ENCODE measurements around the gene MRPL42. TPM values are rescaled to one million over a fixed set of nuclear protein-coding genes. Genes with fewer than 3 reads are reported as not detected.
A peak's percentile ranks its signal among the peaks of the same experiment; 100 is the strongest.
"Not testable (repeated sequence)": the region's sequence is repeated elsewhere in the genome, so short reads cannot be mapped to it uniquely, and the experiment has no call there.

The MRPL42 gene
- polyA plus RNA-seq, 4 donors, result 41.3 to 64.7 (median 47.9) TPM

DNA sequence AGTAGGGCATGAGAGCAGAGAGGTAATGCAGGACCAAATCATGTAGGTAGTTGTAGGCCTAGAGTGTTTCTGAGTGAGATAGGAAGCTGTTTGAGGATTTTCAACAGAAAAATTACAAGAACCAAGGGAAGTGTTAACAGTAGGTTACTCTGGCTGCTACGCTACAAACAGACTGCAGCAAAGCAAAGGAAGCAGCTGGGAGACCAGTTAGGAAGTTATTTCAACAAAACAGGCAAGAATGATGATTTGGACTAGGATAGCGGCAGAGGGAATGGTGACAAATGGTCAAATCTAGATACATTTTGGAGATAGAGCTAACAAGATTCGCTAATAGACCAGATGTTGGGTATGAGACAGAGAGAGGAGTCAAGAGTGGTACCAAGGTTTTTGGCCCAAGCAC, 26.8 kb downstream of the MRPL42 start:
- H3K4me1 ChIP-seq (ENCODE audit: control insufficient read depth in 3 of 3, insufficient read depth in 2 of 3, low read depth in 1 of 3, low read length in 2 of 3), result no peaks in the 10 kb centered on the region
- FAIRE-seq (no peak), DNase-seq (no peak)
- H3K27ac ChIP-seq (ENCODE audit: low read depth in 1 of 3, low read length in 2 of 3), result no peak overlapping the region
- H3K9me3 ChIP-seq (ENCODE audit: control insufficient read depth in 2 of 2, insufficient read depth in 1 of 2, low read depth in 1 of 2, low read length in 1 of 2), result no peaks in the 10 kb centered on the region
- WGBS, 3 donors, result 94 to 100% (median 95%) methylated on average over 3 of the region's 3 CpGs
- H3K4me3 ChIP-seq (ENCODE audit: low read depth in 1 of 3, low read length in 3 of 3), result no peak overlapping the region
- peaks cover 0 to 16% (median 4%) of the 10 kb centered on the region in 3 donors for H3K36me3 ChIP-seq (ENCODE audit: control insufficient read depth in 3 of 3, insufficient read depth in 2 of 3, low read depth in 1 of 3, low read length in 3 of 3)
- no peaks in the 10 kb centered on the region for H3K27me3 ChIP-seq (ENCODE audit: control insufficient read depth in 3 of 3, insufficient read depth in 3 of 3, low read length in 3 of 3)

DNA sequence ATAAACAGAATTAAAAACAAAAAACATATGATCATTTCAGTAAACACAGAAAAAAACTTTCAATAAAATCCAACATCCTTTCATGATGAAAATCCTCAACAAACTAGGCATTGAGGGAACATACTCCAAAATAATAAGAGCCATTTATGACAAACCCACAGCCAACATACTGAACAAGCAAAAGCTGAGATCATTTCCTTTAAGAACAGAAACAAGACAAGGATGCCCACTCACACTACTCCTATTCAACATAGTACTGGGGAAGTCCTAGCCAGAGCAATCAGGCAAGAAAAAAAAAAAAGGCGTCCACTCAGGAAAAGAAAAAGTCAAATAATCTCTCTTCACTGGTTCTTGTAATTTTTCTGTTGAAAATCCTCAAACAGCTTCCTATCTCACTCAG, 30.1 kb downstream of the MRPL42 start:
- H3K9me3 ChIP-seq (ENCODE audit: control insufficient read depth in 2 of 2, insufficient read depth in 1 of 2, low read depth in 1 of 2, low read length in 1 of 2), result no peaks in the 10 kb centered on the region
- H3K36me3 ChIP-seq (ENCODE audit: control insufficient read depth in 3 of 3, insufficient read depth in 2 of 3, low read depth in 1 of 3, low read length in 3 of 3), result peaks cover 0 to 8% (median 4%) of the 10 kb centered on the region in 3 donors
- no peak overlapping the region for H3K27ac ChIP-seq (ENCODE audit: low read depth in 1 of 3, low read length in 2 of 3)
- DNase-seq (no peak), FAIRE-seq (no peak)
- WGBS, 3 donors, result 90 to 100% (median 100%) methylated on average over 1 of the region's 1 CpG
- H3K4me3 ChIP-seq (ENCODE audit: low read depth in 1 of 3, low read length in 3 of 3), result no peak overlapping the region
- no peaks in the 10 kb centered on the region for H3K27me3 ChIP-seq (ENCODE audit: control insufficient read depth in 3 of 3, insufficient read depth in 3 of 3, low read length in 3 of 3)
- no peaks in the 10 kb centered on the region for H3K4me1 ChIP-seq (ENCODE audit: control insufficient read depth in 3 of 3, insufficient read depth in 2 of 3, low read depth in 1 of 3, low read length in 2 of 3)

DNA sequence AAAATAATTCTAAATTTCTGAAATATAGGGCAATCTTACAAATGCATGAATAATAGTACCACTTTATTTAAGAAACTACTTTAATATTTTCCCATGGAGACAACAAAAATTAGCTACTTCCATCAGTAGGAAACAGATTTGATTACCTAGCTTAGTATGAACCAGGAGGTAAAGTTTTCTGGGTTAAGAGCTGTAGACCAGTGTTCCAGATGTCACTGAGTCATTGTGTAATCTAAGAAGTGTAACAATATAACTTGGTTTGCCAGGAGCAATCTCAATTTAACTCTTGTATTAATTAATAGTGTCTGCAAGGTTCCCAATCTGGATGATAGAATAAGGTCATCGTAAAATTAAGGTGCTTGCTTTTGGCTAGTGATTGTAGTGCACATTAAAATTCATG, 31.5 kb downstream of the MRPL42 start:
- not testable (repeated sequence) for H3K4me1 ChIP-seq (ENCODE audit: control insufficient read depth in 3 of 3, insufficient read depth in 2 of 3, low read depth in 1 of 3, low read length in 2 of 3); DNase-seq; H3K27me3 ChIP-seq (ENCODE audit: control insufficient read depth in 3 of 3, insufficient read depth in 3 of 3, low read length in 3 of 3); H3K27ac ChIP-seq (ENCODE audit: low read depth in 1 of 3, low read length in 2 of 3); H3K4me3 ChIP-seq (ENCODE audit: low read depth in 1 of 3, low read length in 3 of 3); H3K9me3 ChIP-seq (ENCODE audit: control insufficient read depth in 2 of 2, insufficient read depth in 1 of 2, low read depth in 1 of 2, low read length in 1 of 2)
- FAIRE-seq, result peak; percentile 47
- peaks cover 0 to 11% (median 4%) of the 10 kb centered on the region in 3 donors for H3K36me3 ChIP-seq (ENCODE audit: control insufficient read depth in 3 of 3, insufficient read depth in 2 of 3, low read depth in 1 of 3, low read length in 3 of 3)
- WGBS, 3 donors, result no CpG with 5 or more reads among the region's 1 CpG

DNA sequence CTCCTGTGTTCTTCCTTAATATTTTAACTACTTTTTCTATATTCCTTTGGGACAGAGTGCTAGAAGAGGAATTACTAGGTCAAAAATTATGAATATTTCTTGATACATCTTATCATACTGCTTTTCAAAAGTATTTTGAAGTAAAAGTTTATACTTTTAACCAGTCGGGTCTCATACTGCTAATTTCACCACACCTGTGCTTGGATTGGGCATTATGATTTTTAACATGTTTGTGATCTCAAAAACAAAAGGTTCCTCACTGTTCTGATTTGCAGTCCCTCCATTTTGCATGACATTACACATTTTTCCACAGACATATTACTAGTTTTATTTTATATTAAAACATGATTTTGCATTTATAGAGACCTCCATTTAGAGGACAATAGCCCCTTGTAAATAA, 32.9 kb downstream of the MRPL42 start:
- Histone ChIP-seq H3K4me3 (ENCODE audit: low read depth in 1 of 3, low read length in 3 of 3) (no peak overlapping the region), H3K4me1 (ENCODE audit: control insufficient read depth in 3 of 3, insufficient read depth in 2 of 3, low read depth in 1 of 3, low read length in 2 of 3) (no peaks in the 10 kb centered on the region), H3K27ac (ENCODE audit: low read depth in 1 of 3, low read length in 2 of 3) (no peak overlapping the region), H3K36me3 (ENCODE audit: control insufficient read depth in 3 of 3, insufficient read depth in 2 of 3, low read depth in 1 of 3, low read length in 3 of 3) (peaks cover 0 to 12% (median 4%) of the 10 kb centered on the region in 3 donors), H3K27me3 (ENCODE audit: control insufficient read depth in 3 of 3, insufficient read depth in 3 of 3, low read length in 3 of 3) (no peaks in the 10 kb centered on the region), H3K9me3 (ENCODE audit: control insufficient read depth in 2 of 2, insufficient read depth in 1 of 2, low read depth in 1 of 2, low read length in 1 of 2) (no peaks in the 10 kb centered on the region)
- FAIRE-seq, result no peak
- no peak for DNase-seq
- WGBS, 3 donors, result 88 to 100% (median 93%) methylated on average over 1 of the region's 1 CpG

DNA sequence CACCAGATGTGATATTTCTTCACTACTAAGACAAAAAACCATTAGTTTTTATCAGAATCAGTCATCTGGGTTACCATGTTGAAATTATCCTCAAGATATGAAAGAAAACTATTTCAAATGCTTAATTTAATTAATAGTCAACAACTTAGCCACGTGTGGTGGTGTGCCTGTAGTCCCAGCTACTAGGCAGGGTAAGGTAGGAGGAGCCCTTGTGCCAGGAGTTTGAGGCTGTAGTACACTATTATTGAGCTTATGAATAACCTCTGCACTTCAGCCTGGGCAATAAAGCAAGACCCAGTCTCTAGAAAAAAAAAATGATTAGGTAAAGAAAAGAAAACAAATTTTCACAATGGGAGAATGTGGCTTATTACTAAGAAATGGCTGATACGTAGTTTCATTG, 33.4 kb downstream of the MRPL42 start:
- Histone ChIP-seq H3K27me3 (ENCODE audit: control insufficient read depth in 3 of 3, insufficient read depth in 3 of 3, low read length in 3 of 3) (no peaks in the 10 kb centered on the region), H3K27ac (ENCODE audit: low read depth in 1 of 3, low read length in 2 of 3) (no peak overlapping the region), H3K36me3 (ENCODE audit: control insufficient read depth in 3 of 3, insufficient read depth in 2 of 3, low read depth in 1 of 3, low read length in 3 of 3) (peaks cover 0 to 11% (median 0%) of the 10 kb centered on the region in 3 donors), H3K9me3 (ENCODE audit: control insufficient read depth in 2 of 2, insufficient read depth in 1 of 2, low read depth in 1 of 2, low read length in 1 of 2) (no peaks in the 10 kb centered on the region), H3K4me1 (ENCODE audit: control insufficient read depth in 3 of 3, insufficient read depth in 2 of 3, low read depth in 1 of 3, low read length in 2 of 3) (no peaks in the 10 kb centered on the region), H3K4me3 (ENCODE audit: low read depth in 1 of 3, low read length in 3 of 3) (no peak overlapping the region)
- no peak for FAIRE-seq
- 66 to 74% (median 73%) methylated on average over 2 of the region's 2 CpGs for WGBS, 3 donors
- no peak for DNase-seq

DNA sequence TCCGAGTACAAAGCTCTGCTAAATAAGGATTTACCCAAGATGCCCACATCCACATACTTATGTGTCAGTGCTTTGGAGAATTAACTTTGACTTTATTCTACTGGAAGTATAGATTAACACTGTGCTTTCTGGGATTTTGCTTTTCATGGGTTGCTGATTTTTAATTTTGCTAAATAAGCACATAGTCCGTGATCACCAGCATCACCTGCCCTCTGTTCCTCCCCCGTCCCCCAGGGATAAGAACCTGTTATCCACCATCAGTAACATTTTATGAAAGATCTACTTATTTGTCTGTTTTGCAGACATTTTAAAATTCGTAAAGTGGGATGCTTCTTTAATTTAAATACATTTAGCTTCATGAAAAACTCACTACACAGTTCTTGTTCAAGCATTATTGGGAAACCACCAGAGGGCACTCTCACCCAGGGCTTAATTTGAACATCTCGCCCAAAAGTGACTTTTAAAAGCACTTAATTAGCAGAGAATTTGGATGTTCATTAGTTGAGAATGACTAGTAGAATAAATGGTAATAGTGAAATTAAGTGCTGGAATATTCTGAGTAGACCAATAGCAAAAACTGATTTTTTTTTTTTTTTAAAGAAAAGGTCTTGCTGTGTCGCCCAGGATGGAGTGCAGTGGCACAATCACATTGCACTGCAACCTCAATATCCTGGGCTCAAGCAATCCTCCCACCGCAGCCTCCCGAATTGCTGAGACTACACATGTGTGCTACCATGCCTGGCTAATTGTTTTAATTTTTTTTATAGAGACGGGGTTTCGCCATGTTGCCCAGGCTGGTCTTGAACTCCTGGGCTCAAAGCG, 35.7 kb downstream of the MRPL42 start:
- H3K4me1 ChIP-seq (ENCODE audit: control insufficient read depth in 3 of 3, insufficient read depth in 2 of 3, low read depth in 1 of 3, low read length in 2 of 3), result no peaks in the 10 kb centered on the region
- peaks cover 0 to 11% (median 0%) of the 10 kb centered on the region in 3 donors for H3K36me3 ChIP-seq (ENCODE audit: control insufficient read depth in 3 of 3, insufficient read depth in 2 of 3, low read depth in 1 of 3, low read length in 3 of 3)
- H3K27me3 ChIP-seq (ENCODE audit: control insufficient read depth in 3 of 3, insufficient read depth in 3 of 3, low read length in 3 of 3), result no peaks in the 10 kb centered on the region
- H3K27ac ChIP-seq (ENCODE audit: low read depth in 1 of 3, low read length in 2 of 3), result no peak overlapping the region
- no peak overlapping the region for H3K4me3 ChIP-seq (ENCODE audit: low read depth in 1 of 3, low read length in 3 of 3)
- H3K9me3 ChIP-seq (ENCODE audit: control insufficient read depth in 2 of 2, insufficient read depth in 1 of 2, low read depth in 1 of 2, low read length in 1 of 2), result no peaks in the 10 kb centered on the region
- FAIRE-seq (peak; percentile 47), DNase-seq (peak; percentile 53 to 54)
- 73 to 82% (median 78%) methylated on average over 11 of the region's 11 CpGs for WGBS, 3 donors

DNA sequence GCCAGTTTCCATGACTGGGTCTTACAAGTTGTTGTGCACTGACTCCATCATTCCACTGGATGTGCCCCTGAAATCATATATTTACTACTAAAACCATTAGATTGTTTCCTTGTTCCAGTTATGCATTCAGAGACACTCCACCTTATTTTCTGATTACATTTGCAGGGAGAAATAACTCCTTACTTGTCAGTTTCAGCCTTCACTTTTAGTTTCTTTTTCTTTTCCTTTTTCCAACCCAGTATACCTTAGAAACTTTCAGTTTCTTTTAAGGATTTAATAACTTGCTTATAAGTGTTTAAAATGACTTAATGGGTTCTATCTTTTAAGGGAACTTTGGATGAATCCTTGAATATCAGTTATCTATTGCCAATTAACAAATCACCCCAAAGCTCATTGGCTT, 39.9 kb downstream of the MRPL42 start:
- DNase-seq (no peak), FAIRE-seq (no peak)
- peaks cover 0 to 11% (median 2%) of the 10 kb centered on the region in 3 donors for H3K36me3 ChIP-seq (ENCODE audit: control insufficient read depth in 3 of 3, insufficient read depth in 2 of 3, low read depth in 1 of 3, low read length in 3 of 3)
- H3K4me3 ChIP-seq (ENCODE audit: low read depth in 1 of 3, low read length in 3 of 3), result no peak overlapping the region
- H3K27me3 ChIP-seq (ENCODE audit: control insufficient read depth in 3 of 3, insufficient read depth in 3 of 3, low read length in 3 of 3), result no peaks in the 10 kb centered on the region
- H3K9me3 ChIP-seq (ENCODE audit: control insufficient read depth in 2 of 2, insufficient read depth in 1 of 2, low read depth in 1 of 2, low read length in 1 of 2), result no peaks in the 10 kb centered on the region
- no peaks in the 10 kb centered on the region for H3K4me1 ChIP-seq (ENCODE audit: control insufficient read depth in 3 of 3, insufficient read depth in 2 of 3, low read depth in 1 of 3, low read length in 2 of 3)
- H3K27ac ChIP-seq (ENCODE audit: low read depth in 1 of 3, low read length in 2 of 3), result no peak overlapping the region

DNA sequence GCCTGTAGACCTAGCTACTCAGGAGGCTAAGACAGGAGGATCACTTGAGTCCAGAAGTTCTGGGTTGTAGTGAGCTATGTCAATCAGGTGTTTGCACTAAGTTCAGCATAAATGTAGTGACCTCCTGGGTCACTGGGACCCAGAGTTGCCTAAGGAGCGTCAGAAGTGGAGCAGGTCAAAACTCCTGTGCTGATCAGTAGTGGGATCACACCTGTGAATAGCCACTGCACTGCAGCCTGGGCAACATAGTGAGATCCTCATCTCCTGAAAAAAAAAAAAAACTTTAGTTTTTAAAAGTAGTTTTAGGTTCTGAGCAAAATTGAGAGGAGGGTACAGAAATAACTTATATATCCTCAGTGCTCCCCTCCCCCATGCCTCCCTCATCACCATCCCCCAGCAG, 42.2 kb downstream of the MRPL42 start:
- Histone ChIP-seq H3K27me3 (ENCODE audit: control insufficient read depth in 3 of 3, insufficient read depth in 3 of 3, low read length in 3 of 3) (no peaks in the 10 kb centered on the region), H3K9me3 (ENCODE audit: control insufficient read depth in 2 of 2, insufficient read depth in 1 of 2, low read depth in 1 of 2, low read length in 1 of 2) (no peaks in the 10 kb centered on the region), H3K4me3 (ENCODE audit: low read depth in 1 of 3, low read length in 3 of 3) (no peak overlapping the region), H3K4me1 (ENCODE audit: control insufficient read depth in 3 of 3, insufficient read depth in 2 of 3, low read depth in 1 of 3, low read length in 2 of 3) (no peaks in the 10 kb centered on the region), H3K36me3 (ENCODE audit: control insufficient read depth in 3 of 3, insufficient read depth in 2 of 3, low read depth in 1 of 3, low read length in 3 of 3) (peaks cover 0 to 4% (median 2%) of the 10 kb centered on the region in 3 donors), H3K27ac (ENCODE audit: low read depth in 1 of 3, low read length in 2 of 3) (no peak overlapping the region)
- DNase-seq, result no peak
- 96 to 100% (median 100%) methylated on average over 1 of the region's 1 CpG for WGBS, 3 donors
- no peak for FAIRE-seq

DNA sequence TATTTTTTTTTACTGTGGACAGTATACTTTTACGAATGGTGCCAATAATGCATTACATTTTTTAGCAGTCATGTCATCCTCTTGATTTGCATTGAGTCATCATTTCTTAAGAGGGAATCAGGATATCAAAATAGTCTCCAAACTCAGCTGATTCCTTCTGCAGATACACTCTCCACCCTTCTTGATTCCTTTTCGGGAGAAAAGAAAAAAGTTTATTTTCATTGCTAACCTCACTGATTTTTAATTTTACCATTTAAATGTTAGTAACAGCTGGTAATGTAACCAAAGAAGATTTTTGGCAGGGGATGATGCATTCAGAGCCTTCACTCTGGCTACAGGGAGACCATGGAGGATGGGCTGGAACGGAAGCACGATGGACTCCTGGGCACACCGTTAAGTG, 47.5 kb downstream of the MRPL42 start:
- Histone ChIP-seq H3K27me3 (ENCODE audit: control insufficient read depth in 3 of 3, insufficient read depth in 3 of 3, low read length in 3 of 3) (no peaks in the 10 kb centered on the region), H3K36me3 (ENCODE audit: control insufficient read depth in 3 of 3, insufficient read depth in 2 of 3, low read depth in 1 of 3, low read length in 3 of 3) (no peaks in the 10 kb centered on the region), H3K4me1 (ENCODE audit: control insufficient read depth in 3 of 3, insufficient read depth in 2 of 3, low read depth in 1 of 3, low read length in 2 of 3) (no peaks in the 10 kb centered on the region), H3K4me3 (ENCODE audit: low read depth in 1 of 3, low read length in 3 of 3) (no peak overlapping the region), H3K9me3 (ENCODE audit: control insufficient read depth in 2 of 2, insufficient read depth in 1 of 2, low read depth in 1 of 2, low read length in 1 of 2) (no peaks in the 10 kb centered on the region), H3K27ac (ENCODE audit: low read depth in 1 of 3, low read length in 2 of 3) (no peak overlapping the region)
- no peak for FAIRE-seq
- WGBS, 3 donors, result 74 to 91% (median 85%) methylated on average over 5 of the region's 5 CpGs
- DNase-seq, result no peak
